K562 (cell line): Measurements from ENCODE around the gene GIT2. TPM values are rescaled to one million over a fixed set of nuclear protein-coding genes. Genes with fewer than 3 reads are reported as not detected.
A peak's percentile ranks its signal among the peaks of the same experiment; 100 is the strongest.

Experiments used
- ATAC-seq: fragments of 200-7000 bp; cut with Tn5 transposase; 3 replicates; pipeline ENCODE4 v1.9.1; 2020; ENCODE audit warnings: moderate library complexity
- BruUV-seq: library from RNA; stranded (reverse); fragments of 400-500 nt; replicated peaks from 2 replicates; lab custom pipeline; 2021; lab: Mats Ljungman, UMichigan
- CTCF ChIA-PET: fragments of 300-600 bp; formaldehyde crosslinking; extraction: SDS; loops from one replicate; lab custom pipeline; 2021; ENCODE audit warnings: low intra/inter-chr PET ratio; lab: Yijun Ruan, JAX
- POLR2A ChIA-PET: fragments of 300-600, 350-650 bp; sonication (Branson Sonifier 250); formaldehyde crosslinking; extraction: SDS; loops from one replicate; lab custom pipeline; 2021; ENCODE audit warnings: antibody characterized with exemption, inconsistent platforms; lab: Yijun Ruan, JAX
- DNase-seq, 4 experiments: peaks; one replicate each; pipeline versions ENCODE4 v3.0.0 to v3.0.0-alpha.2; 2011 to 2018; ENCODE audit warnings: low spot score in 3 of 4, mixed read lengths in 3 of 4; ENCODE audit errors: extremely low read depth in 1 of 4
- FAIRE-seq: peaks from 2 replicates; lab custom pipeline; 2011; peaks lifted over from hg19 to GRCh38; lab: Jason Lieb, UNC
- H2AFZ ChIP-seq: 2 replicates; pipeline ENCODE4 v1.6.0; 2011; ENCODE audit warnings: low read depth, low read length, control low read depth, inconsistent platforms
- H3K27ac ChIP-seq: fragments of 200-600 bp; 3 replicates; pipeline ENCODE4 v1.8.0; 2011; ENCODE audit warnings: low read depth, mild to moderate bottlenecking, control low read depth, inconsistent platforms, low read length, moderate library complexity, mixed read lengths; ENCODE audit errors: extremely low read depth
- H3K27me3 ChIP-seq, 2 experiments: fragments of 300-600 bp in 1 of 2; 2 replicates in 1 of 2; 3 replicates in 1 of 2; pipeline versions ENCODE4 v1.6.0 to v1.8.0; 2011; ENCODE audit warnings: inconsistent platforms in 2 of 2, low read length in 2 of 2, mild to moderate bottlenecking in 1 of 2, mixed read lengths in 1 of 2, moderate library complexity in 1 of 2; ENCODE audit not compliant: control insufficient read depth in 2 of 2, insufficient read depth in 2 of 2
- H3K36me3 ChIP-seq: fragments of 300-600 bp; 3 replicates; pipeline ENCODE4 v1.8.0; 2011; ENCODE audit warnings: mild to moderate bottlenecking, low read length, inconsistent platforms; ENCODE audit not compliant: control insufficient read depth, insufficient read depth
- H3K4me1 ChIP-seq, 2 experiments: fragments of 200-600 bp in 1 of 2; replicated peaks in 1 of 2; 2 replicates in 1 of 2; 3 replicates in 1 of 2; pipeline versions ENCODE4 v1.5.1 to v1.8.0; 2011; ENCODE audit warnings: inconsistent platforms in 2 of 2, low read length in 2 of 2, mild to moderate bottlenecking in 1 of 2, mixed read lengths in 1 of 2, moderate library complexity in 1 of 2; ENCODE audit not compliant: control insufficient read depth in 2 of 2, insufficient read depth in 2 of 2
- H3K4me2 ChIP-seq: 2 replicates; pipeline ENCODE4 v1.6.1; 2011; ENCODE audit warnings: low read length, control low read depth, inconsistent platforms, mixed read lengths; ENCODE audit not compliant: insufficient read depth
- H3K4me3 ChIP-seq: fragments of 200-600 bp; sonication (generic), shearing (Covaris generic); 2 replicates; pipeline ENCODE4 v1.5.1; 2016; ENCODE audit warnings: control low read depth, inconsistent platforms
- H3K79me2 ChIP-seq: fragments of 200-600 bp; 3 replicates; pipeline ENCODE4 v1.8.0; 2011; ENCODE audit warnings: low read length, inconsistent platforms; ENCODE audit not compliant: control insufficient read depth, insufficient read depth
- H3K9ac ChIP-seq, 2 experiments: 2 replicates each; pipeline versions ENCODE4 v1.6.0 to v1.6.1; 2011; ENCODE audit warnings: low read depth in 2 of 2, low read length in 2 of 2, control low read depth in 1 of 2, inconsistent platforms in 1 of 2, mild to moderate bottlenecking in 1 of 2, mixed read lengths in 1 of 2; ENCODE audit not compliant: insufficient read depth in 1 of 2
- H3K9me1 ChIP-seq: one replicate; pipeline ENCODE4 v1.6.0; 2011; ENCODE audit warnings: inconsistent platforms, mild to moderate bottlenecking, low read length, moderate library complexity; ENCODE audit not compliant: control insufficient read depth, insufficient read depth
- H3K9me3 ChIP-seq: replicated peaks from 2 replicates; pipeline ENCODE4 v1.5.1; 2011; ENCODE audit warnings: low read depth, low read length, inconsistent platforms; ENCODE audit not compliant: control insufficient read depth, insufficient read depth
- H4K20me1 ChIP-seq: replicated peaks from 2 replicates; pipeline ENCODE4 v1.6.1; 2011; ENCODE audit warnings: low read length, inconsistent platforms, mixed read lengths; ENCODE audit not compliant: control insufficient read depth, insufficient read depth
- WGBS: fragments of 100-300 bp; shearing (Covaris generic); methylation state at CpG from one replicate; pipeline ENCODE4 v1.1.6; 2016; ENCODE audit warnings: low coverage, mixed read lengths; ENCODE audit not compliant: insufficient coverage; ENCODE audit errors: missing lambda C conversion rate; 5-methylcytosine and 5-hydroxymethylcytosine counted together
- in situ Hi-C: fragments of 300-500 bp; cut with MboI; formaldehyde crosslinking; loops from 4 replicates; pipeline ENCODE4 v1.15.0; 2018; ENCODE audit warnings: inconsistent platforms, mixed read lengths
- intact Hi-C: fragments of 100-400 bp; cut with micrococcal nuclease; formaldehyde crosslinking; loops from 2 replicates; pipeline ENCODE4 v1.14.2; 2022
- polyA plus RNA-seq, 8 experiments: library from polyadenylated mRNA; depleted of rRNA in 4 of 8; stranded (reverse) in 5 of 8; unstranded in 3 of 8; fragments of >200 nt; fragmentation: Nextera tagmentation in 2 of 8; fragmentation: Illumina TruSeq in 1 of 8; extraction: Ambion mirVana in 2 of 8; extraction: Trizol in 1 of 8; gene quantifications; 2 replicates each; pipeline versions ENCODE4 v1.2.1 to v1.2.3, GENCODE V29; 2011 to 2014; ENCODE audit warnings: inconsistent platforms in 1 of 8, missing spikeins in 1 of 8
- total RNA-seq, 7 experiments: library from RNA; depleted of rRNA in 6 of 7; stranded (reverse); fragments of >200 nt in 6 of 7; fragmentation: Illumina TruSeq in 2 of 7; extraction: Trizol in 2 of 7; gene quantifications; 2 replicates each; pipeline versions ENCODE4 v1.2.1 to v1.2.3, GENCODE V29; 2011 to 2021; ENCODE audit warnings: low replicate concordance in 1 of 7
- TF ChIP-seq, protein P1 (sequence below): fragments of 250-450 bp; sonication (Bioruptor Pico); IDR thresholded peaks from 2 replicates; pipeline ENCODE4 v1.8.0; 2022; ENCODE audit warnings: moderate library complexity, mild to moderate bottlenecking, inconsistent platforms
- TF ChIP-seq, protein P2 (sequence below): fragments of 250-450 bp; sonication (Bioruptor Pico); IDR thresholded peaks from 2 replicates; pipeline ENCODE4 v1.8.0; 2021; ENCODE audit warnings: mild to moderate bottlenecking, moderate library complexity

GIT2 gene
- total and polyA plus RNA-seq, 9 of the 15 experiments (the other 6 are each of a cell fraction or from before 2014, with no cell fraction given), result 4.0 to 30.4 (median 23.5) TPM

DNA sequence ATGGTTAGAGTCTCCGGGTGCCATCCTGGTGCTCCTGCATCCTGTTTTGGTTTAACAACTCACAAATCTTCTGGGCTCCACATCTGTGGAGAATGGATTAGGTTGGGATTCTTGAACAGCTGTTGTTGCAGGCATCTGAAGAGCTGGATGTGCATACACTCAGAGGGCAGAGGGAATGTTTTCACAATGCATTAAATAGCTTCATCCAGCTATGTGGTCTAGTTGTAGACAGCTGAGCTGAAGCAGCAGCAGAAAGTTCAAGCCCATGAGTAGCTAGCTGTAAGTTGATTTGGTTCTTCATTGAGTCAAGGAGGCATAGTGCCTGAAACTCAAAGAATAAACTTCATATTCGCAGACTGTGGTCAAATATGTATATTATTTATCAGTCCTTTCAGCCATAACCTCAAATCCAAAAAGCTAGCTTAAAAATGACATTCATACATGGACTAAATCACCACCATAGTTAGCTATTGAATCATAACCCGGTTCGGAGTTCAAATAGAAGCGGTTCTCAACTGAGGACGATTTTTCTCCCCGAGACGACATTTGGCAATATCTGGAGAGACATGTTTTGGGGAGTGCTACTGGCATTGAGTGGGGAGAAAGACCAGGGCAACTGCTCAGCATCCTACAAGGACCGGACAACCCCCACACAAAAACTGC, 2.2 kb upstream of the GIT2 start:
- Histone ChIP-seq H2AFZ (peak overlapping the region; percentile 100), H4K20me1 (no peaks in the 10 kb centered on the region), H3K9me3 (no peaks in the 10 kb centered on the region), H3K36me3 (peaks cover 8% of the 10 kb centered on the region), H3K9me1 (no peaks in the 10 kb centered on the region), H3K4me3 (peak overlapping the region; percentile 77), H3K4me2 (peak overlapping the region; percentile 85), H3K79me2 (peaks cover 45% of the 10 kb centered on the region)
- ChIA-PET POLR2A (interaction anchor here (0.5 to 2.0 kb wide), 5 partner anchors 16 to 116 kb away, joined by 3 to 7 read pairs (median 3); no protein-coding TSS in a partner anchor), CTCF (no interaction called here)
- intact Hi-C loops, result no loop called here
- no peak for FAIRE-seq
- BruUV-seq, result no TSS peak
- WGBS, result 19% methylated on average over 9 of the region's 9 CpGs
- TF ChIP-seq, protein P1, sequence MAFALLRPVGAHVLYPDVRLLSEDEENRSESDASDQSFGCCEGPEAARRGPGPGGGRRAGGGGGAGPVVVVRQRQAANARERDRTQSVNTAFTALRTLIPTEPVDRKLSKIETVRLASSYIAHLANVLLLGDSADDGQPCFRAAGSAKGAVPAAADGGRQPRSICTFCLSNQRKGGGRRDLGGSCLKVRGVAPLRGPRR (CRISPR knock-in tag), result no peak
- TF ChIP-seq, protein P2, sequence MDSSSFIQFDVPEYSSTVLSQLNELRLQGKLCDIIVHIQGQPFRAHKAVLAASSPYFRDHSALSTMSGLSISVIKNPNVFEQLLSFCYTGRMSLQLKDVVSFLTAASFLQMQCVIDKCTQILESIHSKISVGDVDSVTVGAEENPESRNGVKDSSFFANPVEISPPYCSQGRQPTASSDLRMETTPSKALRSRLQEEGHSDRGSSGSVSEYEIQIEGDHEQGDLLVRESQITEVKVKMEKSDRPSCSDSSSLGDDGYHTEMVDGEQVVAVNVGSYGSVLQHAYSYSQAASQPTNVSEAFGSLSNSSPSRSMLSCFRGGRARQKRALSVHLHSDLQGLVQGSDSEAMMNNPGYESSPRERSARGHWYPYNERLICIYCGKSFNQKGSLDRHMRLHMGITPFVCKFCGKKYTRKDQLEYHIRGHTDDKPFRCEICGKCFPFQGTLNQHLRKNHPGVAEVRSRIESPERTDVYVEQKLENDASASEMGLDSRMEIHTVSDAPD (CRISPR knock-in tag), result 0 out of 2 replicates have a peak, but pooled peaks have one; percentile 16
- TF ChIP-seq, all 486 proteins: peak for 1
- Histone ChIP-seq H3K27me3 (no peaks in the 10 kb centered on the region), H3K9ac (peak overlapping the region; percentile 98 to 99; a peak in 3 of 4 replicates), H3K4me1 (peaks cover 23 to 32% of the 10 kb centered on the region in 2 experiments), H3K27ac (peak overlapping the region; percentile 99)
- in situ Hi-C loops, result no loop called here
- DNase-seq (peak in 1 of 4 experiments; percentile 29), ATAC-seq (no peak)
